Measurements from ENCODE around the gene CLEC18B. TPM values are rescaled to one million over a fixed set of nuclear protein-coding genes. Genes with fewer than 3 reads are reported as not detected.

CLEC18B gene
- total and polyA plus RNA-seq, 2 of the 4 experiments (the other 2 are of a cell fraction) = 0.17 TPM; not detected in 1

- H4K20me1 ChIP-seq (ENCODE audit: insufficient read depth, low read length) = no peaks in the 10 kb centered on the region
- H3K79me1 ChIP-seq (ENCODE audit: low read depth in 1 of 2, low read length in 2 of 2) = no peaks in the 10 kb centered on the region
- DNase-seq (no peak), ATAC-seq (ENCODE audit: low read depth) (no peak)
- 0 out of 2 replicates have a peak, but pooled peaks cover 2% of the 10 kb centered on the region for H3K9me1 ChIP-seq (ENCODE audit: insufficient read depth, low read length)
- no peak overlapping the region for H4K5ac ChIP-seq (ENCODE audit: low read depth, low read length)
- no peak overlapping the region for H3K4me3 ChIP-seq (ENCODE audit: insufficient read depth, low read depth, low read length)
- H3K4ac ChIP-seq (ENCODE audit: low read depth, low read length) = no peak overlapping the region
- no peak overlapping the region for H2BK120ac ChIP-seq (ENCODE audit: low read depth, low read length)
- no peaks in the 10 kb centered on the region for H3K9me3 ChIP-seq (ENCODE audit: control insufficient read depth, insufficient read depth, low read length)
- intact Hi-C loops (cut with micrococcal nuclease) = no loop called here
- H2BK5ac ChIP-seq (ENCODE audit: low read depth, low read length, poor library complexity, severe bottlenecking) = no peak overlapping the region
- BruUV-seq (replicated peaks) = no TSS peak
- no peak overlapping the region for H2AK5ac ChIP-seq (ENCODE audit: low read depth, low read length)
- no peak overlapping the region for H3K14ac ChIP-seq (replicated peaks; ENCODE audit: low read depth, low read length)
- H3K9ac ChIP-seq (ENCODE audit: low read depth, low read length) = no peak overlapping the region
- H3K4me1 ChIP-seq (ENCODE audit: control insufficient read depth, insufficient read depth, low read length) = no peaks in the 10 kb centered on the region
- no peak overlapping the region for H2BK15ac ChIP-seq (ENCODE audit: low read depth, low read length)
- H4K91ac ChIP-seq (ENCODE audit: insufficient read depth, low read depth, low read length) = no peak overlapping the region
- TF ChIP-seq NFE2L2 (IDR thresholded peaks at IDR 0.05; ENCODE audit: low read depth, low read length) (no peak), CEBPB (IDR thresholded peaks at IDR 0.05; ENCODE audit: low read depth, low read length) (no peak), CHD1 (IDR thresholded peaks at IDR 0.05; ENCODE audit: low read depth, low read length) (no peak), RAD21 (IDR thresholded peaks at IDR 0.05; ENCODE audit: low read length) (no peak), ELK1 (IDR thresholded peaks at IDR 0.05; ENCODE audit: borderline replicate concordance, low read depth, low read length) (no peak)
- H3K27me3 ChIP-seq (ENCODE audit: control insufficient read depth, insufficient read depth, low read length) = no peaks in the 10 kb centered on the region
- ChIA-PET POLR2A (ENCODE audit: unreplicated experiment) (no interaction called here), CTCF (no interaction called here)
- no peak overlapping the region for H2AFZ ChIP-seq (replicated peaks; ENCODE audit: low read length, poor library complexity)
- no peak overlapping the region for H3K56ac ChIP-seq (ENCODE audit: extremely low read depth, insufficient read depth, low read length)
- no peak overlapping the region for H2BK20ac ChIP-seq (ENCODE audit: low read depth, low read length)
- no peak overlapping the region for H2AK9ac ChIP-seq (replicated peaks; ENCODE audit: low read depth, low read length, poor library complexity)
- H3K36me3 ChIP-seq (ENCODE audit: control insufficient read depth, insufficient read depth, low read length) = peaks cover 3% of the 10 kb centered on the region; the same call in 1 of the 2 replicates
- dilution Hi-C loops (cut with HindIII; ENCODE audit: low sequenced_read_pairs, unreplicated experiment) = no loop called here
- no CpG with 5 or more reads among the region's 7 CpGs for WGBS, 2 experiments (ENCODE audit: extremely low coverage in 2 of 2, insufficient read length in 1 of 2)
- H4K8ac ChIP-seq (ENCODE audit: low read depth in 2 of 2, low read length in 2 of 2) = no peak overlapping the region
- H3K4me2 ChIP-seq (ENCODE audit: low read depth, low read length) = no peak overlapping the region
- in situ Hi-C loops (cut with MboI; ENCODE audit: low sequenced_read_pairs) = loop anchor here (10.0 kb wide), 1 partner anchor 135 kb away; no protein-coding TSS in a partner anchor
- no peak overlapping the region for H3K27ac ChIP-seq (ENCODE audit: insufficient read depth, low read length)
- no peak overlapping the region for H3K23ac ChIP-seq (ENCODE audit: low read depth, low read length)
- H3K18ac ChIP-seq (ENCODE audit: low read depth, low read length) = no peak overlapping the region
Measured at GRCh38 chr16:74439685-74440084, 18.4 kb upstream of the CLEC18B start.

Measured in IMR-90 (cell line).